ENCODE results near the gene C1orf74. TPM values are rescaled to one million over a fixed set of nuclear protein-coding genes. Genes with fewer than 3 reads are reported as not detected.

C1orf74 gene
- total RNA-seq, 1 donor from 2014 or later, result 2.8 TPM

DNA sequence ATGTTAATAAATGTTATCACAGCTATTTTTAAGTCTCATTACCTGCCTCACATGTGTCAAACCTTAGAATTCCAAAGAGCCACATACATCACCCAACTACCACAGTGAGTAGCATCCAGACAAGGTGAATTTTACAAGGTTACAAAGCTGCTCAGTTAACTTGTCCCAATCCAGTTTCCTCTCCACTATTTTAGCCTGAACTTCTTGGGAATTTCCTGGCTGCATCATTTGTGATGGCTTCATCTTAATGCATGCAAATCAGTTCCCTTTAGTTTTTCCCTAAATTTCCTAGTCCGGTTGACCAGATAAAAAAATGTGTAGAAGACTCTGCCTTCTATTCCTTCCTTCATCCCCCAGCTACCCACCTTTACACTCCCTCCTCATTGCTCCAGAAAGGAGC lies 29.1 kb downstream of the C1orf74 start:
- Mint-ChIP-seq H3K9me3 (ENCODE audit: unreplicated experiment) (no peaks in the 10 kb centered on the region), H3K4me1 (ENCODE audit: unreplicated experiment) (peaks cover 17% of the 10 kb centered on the region), H3K4me3 (ENCODE audit: unreplicated experiment) (no peak overlapping the region), H3K27ac (ENCODE audit: unreplicated experiment) (no peak overlapping the region), H3K27me3 (ENCODE audit: unreplicated experiment) (peaks cover 11% of the 10 kb centered on the region), H3K36me3 (ENCODE audit: low read depth, unreplicated experiment) (no peaks in the 10 kb centered on the region)
- DNase-seq (ENCODE audit: low spot score), result no peak
- TF ChIP-seq, protein P1, sequence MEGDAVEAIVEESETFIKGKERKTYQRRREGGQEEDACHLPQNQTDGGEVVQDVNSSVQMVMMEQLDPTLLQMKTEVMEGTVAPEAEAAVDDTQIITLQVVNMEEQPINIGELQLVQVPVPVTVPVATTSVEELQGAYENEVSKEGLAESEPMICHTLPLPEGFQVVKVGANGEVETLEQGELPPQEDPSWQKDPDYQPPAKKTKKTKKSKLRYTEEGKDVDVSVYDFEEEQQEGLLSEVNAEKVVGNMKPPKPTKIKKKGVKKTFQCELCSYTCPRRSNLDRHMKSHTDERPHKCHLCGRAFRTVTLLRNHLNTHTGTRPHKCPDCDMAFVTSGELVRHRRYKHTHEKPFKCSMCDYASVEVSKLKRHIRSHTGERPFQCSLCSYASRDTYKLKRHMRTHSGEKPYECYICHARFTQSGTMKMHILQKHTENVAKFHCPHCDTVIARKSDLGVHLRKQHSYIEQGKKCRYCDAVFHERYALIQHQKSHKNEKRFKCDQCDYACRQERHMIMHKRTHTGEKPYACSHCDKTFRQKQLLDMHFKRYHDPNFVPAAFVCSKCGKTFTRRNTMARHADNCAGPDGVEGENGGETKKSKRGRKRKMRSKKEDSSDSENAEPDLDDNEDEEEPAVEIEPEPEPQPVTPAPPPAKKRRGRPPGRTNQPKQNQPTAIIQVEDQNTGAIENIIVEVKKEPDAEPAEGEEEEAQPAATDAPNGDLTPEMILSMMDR (IDR thresholded peaks at IDR 0.05; ENCODE audit: unreplicated experiment), result no peak

DNA sequence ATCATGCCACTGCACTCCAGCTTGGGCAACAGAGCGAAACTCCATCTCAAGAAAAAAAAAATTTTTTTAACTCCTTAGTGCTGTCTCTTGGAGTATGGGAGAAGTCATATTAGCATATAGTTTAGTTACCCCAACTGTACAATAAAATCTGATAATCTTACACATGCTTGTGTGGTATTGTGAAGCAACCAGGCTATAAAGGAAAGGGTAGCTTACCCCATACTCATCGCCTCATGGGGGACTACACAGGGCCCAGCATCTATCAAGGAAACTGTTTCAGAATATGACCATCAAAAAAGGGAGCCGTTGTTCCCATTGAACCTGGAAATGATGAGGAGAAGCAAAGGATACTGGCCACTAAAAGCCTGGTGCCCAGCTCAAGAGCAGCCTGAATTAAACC lies 31.5 kb downstream of the C1orf74 start:
- H3K4me3 Mint-ChIP-seq (ENCODE audit: unreplicated experiment), result no peak overlapping the region
- H3K36me3 Mint-ChIP-seq (ENCODE audit: low read depth, unreplicated experiment), result no peaks in the 10 kb centered on the region
- DNase-seq (ENCODE audit: low spot score), result no peak
- TF ChIP-seq, protein P1 (IDR thresholded peaks at IDR 0.05; ENCODE audit: unreplicated experiment), result no peak
- H3K27ac Mint-ChIP-seq (ENCODE audit: unreplicated experiment), result no peak overlapping the region
- no peaks in the 10 kb centered on the region for H3K9me3 Mint-ChIP-seq (ENCODE audit: unreplicated experiment)
- peaks cover 10% of the 10 kb centered on the region for H3K27me3 Mint-ChIP-seq (ENCODE audit: unreplicated experiment)
- peaks cover 19% of the 10 kb centered on the region for H3K4me1 Mint-ChIP-seq (ENCODE audit: unreplicated experiment)

DNA sequence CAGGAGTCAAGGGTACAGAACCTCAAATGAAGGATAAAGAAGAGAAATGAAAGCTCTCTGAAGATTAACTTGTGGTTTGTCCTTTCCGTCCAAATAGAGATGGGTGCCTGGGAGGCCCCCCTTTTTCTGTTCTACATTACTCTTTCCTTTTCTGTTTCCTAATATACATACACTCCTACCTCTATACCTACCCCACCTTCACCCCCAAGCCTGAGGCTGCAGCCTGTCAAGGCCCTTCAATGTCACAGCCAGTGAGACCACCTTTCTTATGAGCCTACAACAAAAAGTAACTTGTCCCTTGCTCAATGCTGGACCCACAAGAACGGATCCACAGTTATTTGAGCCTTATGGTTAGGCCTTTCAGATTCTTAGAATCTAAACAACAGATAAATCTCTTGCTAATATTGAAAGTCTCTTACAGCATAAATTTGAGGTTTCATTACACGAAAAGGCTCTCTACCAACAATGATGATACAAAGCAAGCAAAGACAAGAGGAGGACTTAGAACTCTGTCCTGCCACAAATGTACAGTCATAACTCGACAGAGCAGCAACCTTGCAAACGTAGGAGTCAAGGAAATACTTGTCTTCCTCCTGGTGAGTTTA lies 32.6 kb downstream of the C1orf74 start:
- H3K27ac Mint-ChIP-seq (ENCODE audit: unreplicated experiment), result no peak overlapping the region

DNA sequence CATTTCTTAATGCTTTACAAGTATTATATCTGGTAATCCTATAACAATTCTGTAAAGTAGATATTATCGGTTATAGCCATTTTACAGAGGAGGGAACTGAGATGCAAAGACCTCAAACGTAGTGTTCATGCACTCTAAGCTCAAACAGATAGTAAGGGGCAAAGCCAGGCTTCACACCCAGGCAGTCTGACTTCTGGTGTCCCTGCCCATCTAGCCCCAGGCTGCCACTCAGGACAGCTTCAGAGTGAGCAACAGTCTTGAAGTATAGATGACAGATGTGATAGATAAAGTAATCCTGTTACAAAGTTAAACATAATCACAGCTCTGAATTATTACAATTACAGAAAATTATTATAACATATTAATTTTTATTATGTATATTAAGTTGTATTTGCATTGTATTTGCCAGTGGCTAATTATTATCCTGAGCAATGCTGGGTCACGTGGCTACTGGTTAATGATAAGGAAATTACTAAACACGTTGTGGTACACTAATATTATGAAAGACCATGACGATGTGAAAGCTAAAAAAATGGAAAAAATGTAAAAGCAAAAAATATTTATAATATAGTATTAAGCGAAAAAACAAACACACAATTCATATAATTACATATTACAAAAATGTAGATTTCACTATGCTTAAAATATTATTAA lies 34.6 kb downstream of the C1orf74 start:
- Mint-ChIP-seq H3K4me3 (ENCODE audit: unreplicated experiment) (no peak overlapping the region), H3K9me3 (ENCODE audit: unreplicated experiment) (no peaks in the 10 kb centered on the region), H3K4me1 (ENCODE audit: unreplicated experiment) (peaks cover 11% of the 10 kb centered on the region), H3K36me3 (ENCODE audit: low read depth, unreplicated experiment) (no peaks in the 10 kb centered on the region), H3K27me3 (ENCODE audit: unreplicated experiment) (no peaks in the 10 kb centered on the region), H3K27ac (ENCODE audit: unreplicated experiment) (no peak overlapping the region)
- TF ChIP-seq, protein P1 (IDR thresholded peaks at IDR 0.05; ENCODE audit: unreplicated experiment), result no peak
- DNase-seq (ENCODE audit: low spot score), result no peak

More for the DNA sequence above, 32.6 kb downstream of the C1orf74 start:
- TF ChIP-seq, protein P1 (IDR thresholded peaks at IDR 0.05; ENCODE audit: unreplicated experiment), result no peak
- no peaks in the 10 kb centered on the region for H3K36me3 Mint-ChIP-seq (ENCODE audit: low read depth, unreplicated experiment)
- peaks cover 10% of the 10 kb centered on the region for H3K27me3 Mint-ChIP-seq (ENCODE audit: unreplicated experiment)
- no peak for DNase-seq (ENCODE audit: low spot score)
- no peak overlapping the region for H3K4me3 Mint-ChIP-seq (ENCODE audit: unreplicated experiment)
- H3K4me1 Mint-ChIP-seq (ENCODE audit: unreplicated experiment), result peaks cover 24% of the 10 kb centered on the region
- H3K9me3 Mint-ChIP-seq (ENCODE audit: unreplicated experiment), result no peaks in the 10 kb centered on the region

DNA sequence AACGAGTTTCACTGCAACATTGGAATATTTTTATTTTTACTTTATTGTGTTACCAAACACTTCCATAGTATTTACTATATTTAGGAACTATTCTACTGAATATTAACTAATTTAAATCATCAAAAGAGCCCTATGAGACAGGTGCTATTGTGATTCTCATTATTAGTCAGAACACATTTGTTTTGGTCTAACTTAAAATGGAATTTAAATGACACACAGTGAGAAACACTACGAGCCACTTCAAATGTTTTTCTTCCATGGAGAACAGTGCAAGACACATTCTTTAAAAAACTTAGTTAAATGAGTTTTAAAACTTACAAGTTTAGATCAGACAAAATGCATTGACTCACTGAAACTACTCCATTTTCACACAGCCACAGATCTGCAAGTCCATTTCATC lies 35.2 kb downstream of the C1orf74 start:
- H3K36me3 Mint-ChIP-seq (ENCODE audit: low read depth, unreplicated experiment), result no peaks in the 10 kb centered on the region
- H3K4me3 Mint-ChIP-seq (ENCODE audit: unreplicated experiment), result no peak overlapping the region
- TF ChIP-seq, protein P1 (IDR thresholded peaks at IDR 0.05; ENCODE audit: unreplicated experiment), result no peak
- no peaks in the 10 kb centered on the region for H3K9me3 Mint-ChIP-seq (ENCODE audit: unreplicated experiment)
- peaks cover 11% of the 10 kb centered on the region for H3K4me1 Mint-ChIP-seq (ENCODE audit: unreplicated experiment)
- no peak overlapping the region for H3K27ac Mint-ChIP-seq (ENCODE audit: unreplicated experiment)
- no peaks in the 10 kb centered on the region for H3K27me3 Mint-ChIP-seq (ENCODE audit: unreplicated experiment)
- no peak for DNase-seq (ENCODE audit: low spot score)
